Placental pericyte (primary cell): Measurements from ENCODE around the gene NLRP14. TPM values are rescaled to one million over a fixed set of nuclear protein-coding genes. Genes with fewer than 3 reads are reported as not detected.

Source experiments
- total RNA-seq: library from RNA; depleted of rRNA; stranded (reverse); fragments of >200 nt; gene quantifications from 2 replicates; pipeline ENCODE4 v1.2.3, GENCODE V29; 2012

Gene NLRP14, protein sequence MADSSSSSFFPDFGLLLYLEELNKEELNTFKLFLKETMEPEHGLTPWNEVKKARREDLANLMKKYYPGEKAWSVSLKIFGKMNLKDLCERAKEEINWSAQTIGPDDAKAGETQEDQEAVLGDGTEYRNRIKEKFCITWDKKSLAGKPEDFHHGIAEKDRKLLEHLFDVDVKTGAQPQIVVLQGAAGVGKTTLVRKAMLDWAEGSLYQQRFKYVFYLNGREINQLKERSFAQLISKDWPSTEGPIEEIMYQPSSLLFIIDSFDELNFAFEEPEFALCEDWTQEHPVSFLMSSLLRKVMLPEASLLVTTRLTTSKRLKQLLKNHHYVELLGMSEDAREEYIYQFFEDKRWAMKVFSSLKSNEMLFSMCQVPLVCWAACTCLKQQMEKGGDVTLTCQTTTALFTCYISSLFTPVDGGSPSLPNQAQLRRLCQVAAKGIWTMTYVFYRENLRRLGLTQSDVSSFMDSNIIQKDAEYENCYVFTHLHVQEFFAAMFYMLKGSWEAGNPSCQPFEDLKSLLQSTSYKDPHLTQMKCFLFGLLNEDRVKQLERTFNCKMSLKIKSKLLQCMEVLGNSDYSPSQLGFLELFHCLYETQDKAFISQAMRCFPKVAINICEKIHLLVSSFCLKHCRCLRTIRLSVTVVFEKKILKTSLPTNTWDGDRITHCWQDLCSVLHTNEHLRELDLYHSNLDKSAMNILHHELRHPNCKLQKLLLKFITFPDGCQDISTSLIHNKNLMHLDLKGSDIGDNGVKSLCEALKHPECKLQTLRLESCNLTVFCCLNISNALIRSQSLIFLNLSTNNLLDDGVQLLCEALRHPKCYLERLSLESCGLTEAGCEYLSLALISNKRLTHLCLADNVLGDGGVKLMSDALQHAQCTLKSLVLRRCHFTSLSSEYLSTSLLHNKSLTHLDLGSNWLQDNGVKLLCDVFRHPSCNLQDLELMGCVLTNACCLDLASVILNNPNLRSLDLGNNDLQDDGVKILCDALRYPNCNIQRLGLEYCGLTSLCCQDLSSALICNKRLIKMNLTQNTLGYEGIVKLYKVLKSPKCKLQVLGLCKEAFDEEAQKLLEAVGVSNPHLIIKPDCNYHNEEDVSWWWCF
- total RNA-seq, result 0.14 TPM in 1 of 2 replicates, not detected in the other

GRCh38 chr11:7020183-7020917, at the start of gene NLRP14, which contains the start of gene ZNF214:
NLRP14 (plus strand) TSS chr11:7020479; CDS start chr11:7038587, 18,108 bp downstream.
ZNF214 (minus strand) TSS chr11:7020346; CDS start chr11:7002835, 17,511 bp downstream.

GRCh38 chr11:7088921-7089320, 68.6 kb downstream of the NLRP14 start, which contains the start of gene RBMXL2:
RBMXL2 (plus strand) TSS chr11:7088998; CDS start chr11:7089121, 123 bp downstream.

Other genes starting within 250 kb of the NLRP14 start
- gene OR2AG2, start 248.5 kb upstream of the NLRP14 start, total RNA-seq, result 1.6 TPM in 1 of 2 replicates, not detected in the other
- gene OR2AG1, start 237.5 kb upstream of the NLRP14 start, total RNA-seq, result not detected in 2 replicates
- 0.57 TPM in 1 of 2 replicates, not detected in the other for gene OR6A2, start 220.8 kb upstream of the NLRP14 start, total RNA-seq
- gene OR10A5, start 174.8 kb upstream of the NLRP14 start, total RNA-seq, result not detected in 2 replicates
- gene OR10A2, start 157.4 kb upstream of the NLRP14 start, total RNA-seq, result not detected in 2 replicates
- not detected in 2 replicates for gene OR10A4, start 143.9 kb upstream of the NLRP14 start, total RNA-seq
- 0.22 and 1.4 TPM in 2 replicates for gene OR2D2, start 128.0 kb upstream of the NLRP14 start, total RNA-seq
- not detected in 2 replicates for gene OR2D3, start 99.5 kb upstream of the NLRP14 start, total RNA-seq
- 0.44 and 6.3 TPM in 2 replicates for gene ZNF215, start 94.1 kb upstream of the NLRP14 start, total RNA-seq
- 0.22 and 1.4 TPM in 2 replicates for gene ZNF214, start 133 bp upstream of the NLRP14 start, total RNA-seq
- gene RBMXL2, start 68.5 kb downstream of the NLRP14 start, total RNA-seq, result not detected in 2 replicates
- 0.43 TPM in 1 of 2 replicates, not detected in the other for gene SYT9, start 231.4 kb downstream of the NLRP14 start, total RNA-seq